ENCODE data around the gene ITGBL1.

Gene ITGBL1

DNA sequence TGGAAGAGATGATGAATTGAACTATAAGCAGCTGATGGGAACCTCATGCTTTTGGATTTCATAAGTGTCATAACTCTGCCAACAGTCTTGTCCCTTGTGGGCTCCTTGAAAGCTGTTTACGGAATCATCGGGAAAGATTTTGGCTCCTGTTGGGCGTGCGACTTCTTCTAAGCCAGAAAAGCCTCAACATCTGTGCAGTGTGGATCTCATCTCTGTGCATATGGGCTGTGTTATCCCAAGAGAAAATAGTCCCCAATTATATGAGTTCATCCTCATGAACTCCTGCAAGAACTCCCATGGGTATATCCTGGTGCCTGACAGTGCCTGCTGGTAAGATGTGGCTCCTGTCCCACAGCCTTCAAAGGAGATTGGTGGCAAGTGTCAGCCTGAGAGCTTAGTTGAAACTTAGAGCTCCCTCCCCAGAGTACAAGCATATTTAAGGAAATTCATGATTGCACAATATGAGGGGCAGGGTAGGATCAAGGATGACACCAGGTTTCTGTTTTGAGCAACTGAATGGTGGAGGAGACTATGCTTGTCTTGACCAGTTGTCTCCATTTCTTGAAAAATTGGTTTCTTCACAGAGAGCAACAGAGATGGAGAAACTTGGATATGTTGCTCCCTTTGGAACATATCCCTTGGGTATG, 243.5 kb downstream of the ITGBL1 start:
- CTCF ChIA-PET: no interaction called here
- POLR2A ChIA-PET: no interaction called here
- DNase-seq (ENCODE audit: extremely low spot score): no peak
- no peak for TF ChIP-seq ARNT (IDR thresholded peaks at IDR 0.05)
- no peak for TF ChIP-seq BHLHE40 (IDR thresholded peaks at IDR 0.05; ENCODE audit: borderline replicate concordance)
- no peak for TF ChIP-seq L3MBTL2 (conservative IDR thresholded peaks at IDR 0.05)
- no peak for TF ChIP-seq TARDBP (IDR thresholded peaks at IDR 0.05)
- TF ChIP-seq ELF4 (IDR thresholded peaks at IDR 0.05): no peak
- no peak for TF ChIP-seq NFRKB (IDR thresholded peaks at IDR 0.05)
- TF ChIP-seq SUZ12 (IDR thresholded peaks at IDR 0.05): no peak
- TF ChIP-seq HDGF (IDR thresholded peaks at IDR 0.05; ENCODE audit: borderline replicate concordance): no peak
- no peak for TF ChIP-seq CTBP1 (IDR thresholded peaks at IDR 0.05; ENCODE audit: borderline replicate concordance)
- no peak for TF ChIP-seq SP1 (IDR thresholded peaks at IDR 0.05)

DNA sequence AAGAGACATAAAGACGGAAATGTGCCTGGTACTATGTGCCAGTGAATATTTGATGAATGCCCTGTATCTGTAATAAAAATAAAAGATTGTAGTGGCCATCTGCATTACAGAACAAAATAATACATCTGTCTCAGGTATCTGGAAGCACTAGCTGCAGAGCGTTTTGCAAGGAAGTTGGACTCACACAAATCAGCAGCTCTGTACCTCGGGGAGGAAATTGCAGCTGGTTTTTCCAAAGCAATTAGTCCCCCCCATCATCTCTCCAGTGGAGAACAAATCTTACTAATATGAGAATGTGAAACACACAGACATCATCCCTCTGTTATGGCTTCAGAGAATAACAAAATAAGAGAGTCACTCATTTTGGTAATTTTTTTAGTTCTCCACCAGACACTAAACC, 245.3 kb downstream of the ITGBL1 start:
- TF ChIP-seq BHLHE40 (IDR thresholded peaks at IDR 0.05; ENCODE audit: borderline replicate concordance) (no peak), FOXA1 (IDR thresholded peaks at IDR 0.05) (no peak), L3MBTL2 (conservative IDR thresholded peaks at IDR 0.05) (no peak), TARDBP (IDR thresholded peaks at IDR 0.05) (no peak), NFRKB (IDR thresholded peaks at IDR 0.05) (no peak), FOXM1 (IDR thresholded peaks at IDR 0.05; ENCODE audit: borderline replicate concordance) (no peak), CTBP1 (IDR thresholded peaks at IDR 0.05; ENCODE audit: borderline replicate concordance) (no peak)
- no peak for DNase-seq (ENCODE audit: extremely low spot score)
- POLR2A ChIA-PET: no interaction called here
- CTCF ChIA-PET: no interaction called here

DNA sequence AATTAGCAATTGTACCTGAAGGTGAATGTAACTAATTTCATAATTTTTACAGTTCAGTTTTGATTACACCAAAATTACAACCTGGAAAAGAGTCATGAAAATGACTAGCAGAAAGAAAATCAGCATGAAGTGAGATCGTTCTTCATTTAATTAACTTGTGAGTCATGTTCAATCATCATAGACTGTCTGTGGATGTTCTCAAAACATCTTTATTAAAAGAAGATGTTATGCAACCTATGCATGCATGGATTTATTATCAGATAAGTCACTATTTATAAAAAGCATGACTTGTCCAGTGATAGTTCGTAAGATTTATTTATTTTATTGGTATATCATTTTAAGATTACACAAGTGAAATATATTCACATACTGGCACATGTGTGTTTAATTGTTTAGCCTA, 245.9 kb downstream of the ITGBL1 start:
- TF ChIP-seq FOXA1 (IDR thresholded peaks at IDR 0.05): no peak
- TF ChIP-seq, protein P1, sequence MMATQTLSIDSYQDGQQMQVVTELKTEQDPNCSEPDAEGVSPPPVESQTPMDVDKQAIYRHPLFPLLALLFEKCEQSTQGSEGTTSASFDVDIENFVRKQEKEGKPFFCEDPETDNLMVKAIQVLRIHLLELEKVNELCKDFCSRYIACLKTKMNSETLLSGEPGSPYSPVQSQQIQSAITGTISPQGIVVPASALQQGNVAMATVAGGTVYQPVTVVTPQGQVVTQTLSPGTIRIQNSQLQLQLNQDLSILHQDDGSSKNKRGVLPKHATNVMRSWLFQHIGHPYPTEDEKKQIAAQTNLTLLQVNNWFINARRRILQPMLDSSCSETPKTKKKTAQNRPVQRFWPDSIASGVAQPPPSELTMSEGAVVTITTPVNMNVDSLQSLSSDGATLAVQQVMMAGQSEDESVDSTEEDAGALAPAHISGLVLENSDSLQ (IDR thresholded peaks at IDR 0.05): no peak
- no peak for TF ChIP-seq SUZ12 (IDR thresholded peaks at IDR 0.05)
- TF ChIP-seq HDGF (IDR thresholded peaks at IDR 0.05; ENCODE audit: borderline replicate concordance): no peak
- TF ChIP-seq CTBP1 (IDR thresholded peaks at IDR 0.05; ENCODE audit: borderline replicate concordance): no peak
- no peak for TF ChIP-seq LEF1 (IDR thresholded peaks at IDR 0.05; ENCODE audit: borderline replicate concordance)
- TF ChIP-seq ARNT (IDR thresholded peaks at IDR 0.05): no peak
- CTCF ChIA-PET: no interaction called here
- no peak for DNase-seq (ENCODE audit: extremely low spot score)
- POLR2A ChIA-PET: no interaction called here

DNA sequence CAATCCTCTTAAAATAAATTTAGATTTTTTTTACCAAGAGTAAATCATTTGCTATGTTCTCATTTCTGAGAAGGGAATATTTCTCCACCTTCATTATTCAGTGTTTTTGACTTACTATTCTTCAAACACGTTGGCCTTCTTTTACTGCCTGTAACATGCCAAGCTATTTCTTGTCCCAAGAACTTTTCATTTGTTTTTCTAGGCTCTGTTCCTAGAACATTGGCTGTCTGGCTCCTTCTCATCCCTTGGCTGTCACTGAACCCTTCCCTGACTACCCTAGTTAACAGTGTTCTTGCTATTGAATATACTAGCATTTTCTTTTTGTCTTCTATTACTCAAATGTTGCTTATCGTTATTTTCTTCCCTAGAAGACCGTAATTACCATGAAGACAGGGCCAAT, 248.1 kb downstream of the ITGBL1 start:
- CTCF ChIA-PET: interaction anchor here (0.6 kb wide), 1 partner anchor 39 kb away, joined by 3 read pairs; no protein-coding TSS in a partner anchor
- DNase-seq (ENCODE audit: extremely low spot score): no peak
- POLR2A ChIA-PET: no interaction called here
- no peak for TF ChIP-seq ELF4 (IDR thresholded peaks at IDR 0.05)
- no peak for TF ChIP-seq SUZ12 (IDR thresholded peaks at IDR 0.05)
- TF ChIP-seq ZNF384 (IDR thresholded peaks at IDR 0.05): no peak
- no peak for TF ChIP-seq NFRKB (IDR thresholded peaks at IDR 0.05)
- no peak for TF ChIP-seq HDGF (IDR thresholded peaks at IDR 0.05; ENCODE audit: borderline replicate concordance)
- TF ChIP-seq CTBP1 (IDR thresholded peaks at IDR 0.05; ENCODE audit: borderline replicate concordance): no peak
- no peak for TF ChIP-seq TARDBP (IDR thresholded peaks at IDR 0.05)
- TF ChIP-seq FOXM1 (IDR thresholded peaks at IDR 0.05; ENCODE audit: borderline replicate concordance): no peak
- TF ChIP-seq FOXA1 (IDR thresholded peaks at IDR 0.05): no peak

DNA sequence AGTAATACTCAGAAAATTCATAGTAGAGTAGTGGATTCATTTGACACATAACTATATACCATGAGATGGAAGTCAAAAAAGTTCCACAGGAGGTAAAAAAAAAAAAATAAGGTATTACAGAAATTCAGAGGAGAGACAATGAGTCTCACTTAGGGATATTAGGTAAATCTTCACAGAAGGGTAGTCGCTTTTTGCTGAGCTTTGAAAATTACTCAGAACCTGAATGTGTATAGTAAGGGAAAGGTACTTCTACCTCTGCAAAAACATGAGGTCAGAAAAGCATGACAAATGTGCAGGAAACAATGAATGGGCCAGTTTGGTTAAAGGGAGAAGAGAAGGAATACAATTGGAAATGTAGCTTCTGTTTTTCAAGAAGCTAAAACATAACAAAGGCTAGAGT, 250.6 kb downstream of the ITGBL1 start:
- TF ChIP-seq ELF4 (IDR thresholded peaks at IDR 0.05): no peak
- no peak for TF ChIP-seq LEF1 (IDR thresholded peaks at IDR 0.05; ENCODE audit: borderline replicate concordance)
- TF ChIP-seq FOXM1 (IDR thresholded peaks at IDR 0.05; ENCODE audit: borderline replicate concordance): no peak
- no peak for TF ChIP-seq SUZ12 (IDR thresholded peaks at IDR 0.05)
- no peak for TF ChIP-seq CTBP1 (IDR thresholded peaks at IDR 0.05; ENCODE audit: borderline replicate concordance)
- no peak for TF ChIP-seq HDGF (IDR thresholded peaks at IDR 0.05; ENCODE audit: borderline replicate concordance)
- TF ChIP-seq ARNT (IDR thresholded peaks at IDR 0.05): no peak
- TF ChIP-seq FOXA1 (IDR thresholded peaks at IDR 0.05): no peak
- TF ChIP-seq, protein P1 (IDR thresholded peaks at IDR 0.05): no peak
- TF ChIP-seq TARDBP (IDR thresholded peaks at IDR 0.05): no peak
- no peak for TF ChIP-seq L3MBTL2 (conservative IDR thresholded peaks at IDR 0.05)
- TF ChIP-seq SP1 (IDR thresholded peaks at IDR 0.05): no peak
- no peak for TF ChIP-seq BHLHE40 (IDR thresholded peaks at IDR 0.05; ENCODE audit: borderline replicate concordance)
- TF ChIP-seq FOXK2 (IDR thresholded peaks at IDR 0.05): no peak
- TF ChIP-seq NFRKB (IDR thresholded peaks at IDR 0.05): no peak
- no peak for TF ChIP-seq ZNF384 (IDR thresholded peaks at IDR 0.05)
- DNase-seq (ENCODE audit: extremely low spot score): no peak
- ChIA-PET POLR2A (no interaction called here), CTCF (no interaction called here)

DNA sequence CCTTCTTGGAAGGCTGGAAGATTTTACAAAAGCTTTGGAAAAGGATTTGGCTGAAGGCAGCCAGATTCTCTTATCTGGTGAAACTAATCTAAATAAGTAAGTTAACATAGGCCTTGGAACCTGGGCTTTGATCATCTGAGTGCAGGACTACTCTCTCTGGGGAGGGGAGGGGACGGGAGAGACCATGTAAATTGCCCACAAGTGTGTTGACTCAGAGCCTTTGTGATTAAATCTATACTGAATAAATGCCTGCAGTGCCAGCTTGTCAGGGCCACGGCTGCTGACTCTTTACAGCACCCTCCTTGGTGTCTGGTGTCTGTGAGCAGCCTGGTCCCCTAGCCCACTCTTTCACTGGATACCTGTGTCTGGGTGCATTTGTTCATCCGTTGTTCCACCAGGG, 251.4 kb downstream of the ITGBL1 start:
- ChIA-PET CTCF (no interaction called here), POLR2A (no interaction called here)
- TF ChIP-seq, protein P1 (IDR thresholded peaks at IDR 0.05): no peak
- no peak for TF ChIP-seq ELF4 (IDR thresholded peaks at IDR 0.05)
- no peak for TF ChIP-seq NFRKB (IDR thresholded peaks at IDR 0.05)
- no peak for TF ChIP-seq HDGF (IDR thresholded peaks at IDR 0.05; ENCODE audit: borderline replicate concordance)
- no peak for TF ChIP-seq CTBP1 (IDR thresholded peaks at IDR 0.05; ENCODE audit: borderline replicate concordance)
- TF ChIP-seq FOXK2 (IDR thresholded peaks at IDR 0.05): no peak
- TF ChIP-seq ARNT (IDR thresholded peaks at IDR 0.05): no peak
- TF ChIP-seq SP1 (IDR thresholded peaks at IDR 0.05): no peak
- no peak for TF ChIP-seq ZNF384 (IDR thresholded peaks at IDR 0.05)
- TF ChIP-seq TARDBP (IDR thresholded peaks at IDR 0.05): no peak
- no peak for TF ChIP-seq FOXA1 (IDR thresholded peaks at IDR 0.05)
- no peak for TF ChIP-seq L3MBTL2 (conservative IDR thresholded peaks at IDR 0.05)
- no peak for TF ChIP-seq LEF1 (IDR thresholded peaks at IDR 0.05; ENCODE audit: borderline replicate concordance)
- no peak for DNase-seq (ENCODE audit: extremely low spot score)
